HCT116 (cell line): ENCODE data around the gene ROBO1.

ENCODE experiments used
- ATF3 ChIP-seq: IDR thresholded peaks from 2 replicates; pipeline ENCODE4 v1.6.1; 2012
- CTCF ChIP-seq, 3 experiments: fragments of 200-600 bp in 1 of 3; sonication (generic) in 1 of 3; IDR thresholded peaks in 2 of 3; conservative IDR thresholded peaks in 1 of 3; 2 replicates each; pipeline ENCODE4 v1.5.1; 2012 to 2017; ENCODE audit warnings: low read depth in 2 of 3, low read length in 2 of 3, antibody characterized with exemption in 1 of 3, borderline replicate concordance in 1 of 3, control low read depth in 1 of 3, mild to moderate bottlenecking in 1 of 3, mixed read lengths in 1 of 3, mixed run types in 1 of 3, moderate library complexity in 1 of 3; ENCODE audit not compliant: insufficient read depth in 1 of 3
- ELF1 ChIP-seq: IDR thresholded peaks from 2 replicates; pipeline ENCODE4 v1.6.1; 2012; ENCODE audit warnings: low read depth, borderline replicate concordance
- EZH2phosphoT487 ChIP-seq: fragments of 200-600 bp; IDR thresholded peaks from 2 replicates; pipeline ENCODE4 v1.6.1; 2018; ENCODE audit warnings: antibody characterized with exemption, borderline replicate concordance
- MAX ChIP-seq: IDR thresholded peaks from 2 replicates; pipeline ENCODE4 v1.6.1; 2012
- POLR2AphosphoS5 ChIP-seq: IDR thresholded peaks from 2 replicates; pipeline ENCODE4 v1.6.1; 2011; ENCODE audit warnings: mild to moderate bottlenecking, low read depth, low read length, moderate library complexity
- REST ChIP-seq: IDR thresholded peaks from 2 replicates; pipeline ENCODE4 v1.6.1; 2012; ENCODE audit warnings: low read depth
- SIN3A ChIP-seq: IDR thresholded peaks from 2 replicates; pipeline ENCODE4 v1.6.1; 2012; ENCODE audit warnings: low read depth
- TCF7L2 ChIP-seq: IDR thresholded peaks from 2 replicates; pipeline ENCODE4 v1.7.0; 2011; ENCODE audit warnings: borderline replicate concordance, inconsistent platforms; ENCODE audit not compliant: insufficient read depth, insufficient read length; ENCODE audit errors: extremely low read depth
- ZNF274 ChIP-seq: fragments of 200-500 bp; sonication (Bioruptor generic); IDR thresholded peaks from 2 replicates; pipeline ENCODE4 v1.6.1; 2014; ENCODE audit warnings: mild to moderate bottlenecking, low read depth, low read length, inconsistent platforms

GRCh38 chr3:79097964-79098660 is 669.7 kb downstream of the ROBO1 start:
- TF ChIP-seq POLR2AphosphoS5 (no peak), CTCF (IDR thresholded peaks at IDR 0.05 in 2 of 3, conservative IDR thresholded peaks at IDR 0.05 in 1 of 3; ENCODE audit: borderline replicate concordance in 1 of 3, insufficient read depth in 1 of 3, low read depth in 2 of 3, low read length in 2 of 3) (no peak), SIN3A (no peak), ZNF274 (no peak), TCF7L2 (no peak), MAX (no peak), ELF1 (no peak), ATF3 (no peak), REST (no peak), EZH2phosphoT487 (no peak)
